GM19438 (cell line): Measurements from ENCODE around the gene SLC30A1.

Experiments
- ATAC-seq: cut with Tn5 transposase; IDR thresholded peaks from one replicate; pipeline ENCODE4 v1.9.1; 2021; ENCODE audit warnings: low read depth; ENCODE audit not compliant: unreplicated experiment

Gene SLC30A1

DNA sequence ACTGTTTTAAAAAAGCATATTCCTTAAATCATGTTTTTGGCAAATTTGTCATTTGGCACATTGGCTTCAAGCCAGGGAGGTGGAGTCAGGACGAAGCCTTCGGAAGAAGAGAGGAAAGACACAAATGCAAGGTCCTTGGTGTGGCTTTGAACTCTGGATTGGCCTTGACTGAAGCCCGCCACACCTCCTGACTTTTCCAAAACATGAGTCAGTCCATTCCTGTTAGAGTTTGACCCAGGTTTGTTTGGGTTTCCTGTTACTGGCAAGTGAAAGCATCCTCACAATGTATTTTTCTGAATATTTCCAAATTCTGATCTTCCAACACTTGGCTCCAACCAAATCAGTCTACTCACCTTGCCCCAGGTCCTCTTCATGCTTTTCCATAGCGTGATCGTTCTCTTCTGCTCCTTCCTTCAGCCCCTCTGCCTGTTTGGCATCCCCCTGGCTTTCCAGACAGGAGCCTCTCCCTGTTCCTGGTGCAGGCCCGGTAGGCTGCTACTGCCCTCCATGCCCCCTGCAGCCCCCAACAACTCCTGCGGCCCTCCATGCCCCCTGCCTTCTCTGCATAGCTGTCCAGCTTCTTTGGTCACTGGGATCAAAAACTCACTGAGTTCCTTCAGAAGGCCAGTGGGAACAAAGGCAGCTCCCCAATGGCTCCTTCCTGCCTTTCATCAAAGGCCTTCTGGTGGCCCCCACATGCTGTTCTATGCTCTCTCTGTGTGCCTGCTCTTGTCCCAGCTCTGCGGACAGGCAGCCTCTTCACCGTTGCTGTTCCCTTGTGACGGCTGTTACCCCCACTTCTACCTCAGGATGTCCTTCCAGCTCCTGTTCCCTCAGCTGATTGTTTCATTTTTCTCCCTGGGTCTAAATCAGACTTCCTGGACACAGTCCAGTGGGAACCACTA is 30.4 kb upstream of the SLC30A1 start:
- no peak for ATAC-seq

DNA sequence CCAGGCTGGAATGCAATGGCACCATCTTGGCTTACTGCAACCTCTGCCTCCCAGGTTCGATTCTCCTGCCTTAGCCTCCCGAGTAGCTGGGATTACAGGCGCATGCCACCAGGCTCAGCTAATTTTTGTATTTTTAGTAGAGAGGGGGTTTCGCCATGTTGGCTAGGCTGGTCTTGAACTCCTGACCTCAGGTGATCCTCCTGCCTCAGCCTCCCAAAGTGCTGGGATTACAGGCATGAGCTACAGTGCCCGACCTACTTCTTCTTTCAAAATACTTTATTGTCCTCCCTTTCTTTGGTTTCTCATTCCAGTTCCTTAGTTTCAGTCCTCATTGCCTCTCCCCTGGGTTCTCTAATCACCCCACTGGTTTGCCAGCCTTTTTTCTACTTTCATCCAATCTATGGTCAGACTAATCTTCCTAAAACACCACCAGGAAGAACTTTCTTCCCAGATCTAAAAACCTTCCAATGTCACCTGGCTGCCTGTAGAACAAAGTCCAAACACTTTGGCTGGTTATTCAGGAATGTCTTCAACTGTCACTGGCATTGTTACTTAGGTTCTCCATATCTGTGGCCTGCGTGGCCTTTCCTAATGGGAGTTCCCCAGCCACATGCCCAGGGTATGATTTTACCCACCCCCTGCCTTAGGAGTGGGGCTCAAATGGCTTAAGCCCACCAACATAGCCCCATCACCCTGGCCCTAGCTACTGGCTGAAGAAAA is 29.0 kb upstream of the SLC30A1 start:
- ATAC-seq: no peak

DNA sequence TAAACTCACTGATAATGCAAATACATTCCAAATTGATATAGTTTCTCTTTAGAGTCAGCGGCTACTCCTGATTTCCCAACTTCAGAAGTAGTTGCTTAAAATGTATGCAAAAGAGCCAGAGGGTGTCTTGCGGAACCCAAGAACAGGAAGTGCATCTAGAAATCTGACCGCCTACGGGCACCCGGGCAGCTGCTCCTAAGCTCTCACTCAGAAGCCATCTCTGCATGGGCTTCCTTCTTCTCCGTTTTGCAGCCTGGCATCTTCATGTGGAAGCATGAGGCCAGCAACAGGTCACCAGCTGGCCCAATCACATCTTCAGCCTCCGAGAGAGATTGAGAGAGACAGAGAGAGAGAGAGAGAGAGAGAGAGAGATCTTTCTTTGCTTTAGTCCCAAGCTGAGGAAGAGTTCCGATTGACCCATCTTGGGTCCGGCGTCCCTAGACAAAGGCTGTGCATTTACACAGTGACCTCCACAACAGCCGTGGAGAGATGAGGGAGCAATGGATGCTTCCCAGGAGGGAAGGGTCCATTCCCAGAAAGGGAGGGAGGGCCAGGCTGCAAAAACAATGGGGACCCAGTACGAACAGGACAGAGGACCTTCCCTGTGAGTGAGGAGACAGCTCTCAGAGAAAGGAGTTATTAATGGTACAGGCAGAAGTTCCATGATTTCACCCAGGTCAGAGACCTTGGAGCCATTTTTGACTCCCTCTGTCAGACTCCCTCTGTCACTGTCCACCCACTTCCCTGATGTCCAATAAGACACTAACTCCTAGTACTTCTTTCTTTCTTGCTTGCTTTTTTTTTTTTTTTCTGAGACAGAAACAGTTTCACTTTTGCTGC is 28.2 kb upstream of the SLC30A1 start:
- peak; percentile 83 for ATAC-seq

DNA sequence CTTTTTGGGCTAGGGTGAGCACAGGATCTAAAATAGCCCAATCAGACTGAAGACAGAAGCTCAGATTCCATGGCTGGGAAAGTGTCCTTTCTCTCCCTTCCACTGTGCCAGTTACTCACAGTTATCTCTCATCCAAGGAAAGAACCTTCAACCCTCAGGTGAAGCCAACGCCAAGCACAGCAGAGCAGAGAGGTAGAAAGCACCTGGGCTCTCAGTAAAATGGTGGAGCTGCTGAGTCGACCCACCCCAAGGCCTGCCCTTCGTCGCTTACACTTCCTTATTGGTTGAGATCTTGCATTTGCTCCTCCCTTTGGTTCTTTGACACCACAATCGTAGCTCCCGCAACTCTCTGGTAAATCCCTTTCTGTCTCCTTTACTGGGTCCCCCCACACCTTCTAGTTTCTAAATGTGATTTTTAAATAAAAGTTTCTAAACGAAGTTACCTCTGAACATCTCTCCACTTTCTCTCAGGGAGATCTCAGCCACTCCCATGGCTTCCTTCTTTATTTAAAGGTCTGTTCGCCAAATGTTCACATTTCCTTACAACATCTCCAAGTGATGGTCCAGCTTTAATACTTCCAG is 27.5 kb upstream of the SLC30A1 start:
- peak; percentile 74 for ATAC-seq

DNA sequence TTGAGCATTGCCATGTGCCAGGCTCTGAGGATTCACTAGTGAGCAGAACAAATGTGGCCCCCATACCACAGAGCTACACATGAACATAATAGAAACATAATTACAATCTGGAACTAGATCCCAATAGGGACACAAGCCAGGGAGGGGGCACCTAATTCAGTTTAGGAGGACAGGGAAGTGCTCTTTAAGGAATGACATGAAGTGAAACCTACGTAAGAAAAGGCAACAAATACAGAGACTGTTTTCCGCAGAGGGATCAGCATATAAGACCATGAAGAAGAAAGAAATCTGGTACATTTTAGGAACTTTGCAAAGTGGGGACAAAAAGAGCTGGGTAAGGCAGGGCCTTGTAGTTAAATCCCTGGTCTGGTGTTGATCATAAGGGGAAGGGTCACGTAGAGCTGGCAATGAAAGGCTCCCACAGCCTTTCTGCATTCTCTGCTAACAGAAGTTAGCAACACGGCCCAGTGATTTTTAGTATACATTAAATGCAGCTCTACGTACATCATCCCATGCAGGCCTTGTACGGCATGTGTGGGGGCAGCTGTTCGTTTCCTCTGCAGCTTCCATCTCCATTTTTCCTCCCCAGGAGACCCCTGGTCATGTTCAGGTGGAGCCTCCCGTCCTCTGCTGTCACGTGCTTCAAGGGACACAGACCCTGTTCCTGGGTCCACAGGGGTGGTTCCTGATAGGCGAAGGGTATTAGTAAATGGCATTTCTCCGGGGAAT is 26.8 kb upstream of the SLC30A1 start:
- ATAC-seq: no peak

DNA sequence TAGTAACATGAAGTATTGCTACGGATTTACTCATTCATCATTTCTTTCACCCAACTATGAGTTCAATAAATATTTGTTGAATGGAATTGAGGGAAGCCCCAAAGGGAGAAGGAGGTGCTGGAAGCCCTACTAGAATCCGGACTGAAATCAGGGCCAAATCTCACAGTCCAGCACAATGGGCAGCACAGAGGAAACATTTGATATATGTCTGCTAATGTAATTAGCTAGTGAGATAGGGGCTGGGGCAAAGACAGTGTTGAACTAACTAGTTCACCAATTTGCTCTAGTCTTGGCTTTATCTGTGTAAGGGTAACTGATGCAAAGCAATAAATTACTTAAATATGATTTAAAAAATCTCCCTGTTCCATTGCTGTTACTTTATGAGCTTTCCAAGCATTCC is 26.1 kb upstream of the SLC30A1 start:
- no peak for ATAC-seq

DNA sequence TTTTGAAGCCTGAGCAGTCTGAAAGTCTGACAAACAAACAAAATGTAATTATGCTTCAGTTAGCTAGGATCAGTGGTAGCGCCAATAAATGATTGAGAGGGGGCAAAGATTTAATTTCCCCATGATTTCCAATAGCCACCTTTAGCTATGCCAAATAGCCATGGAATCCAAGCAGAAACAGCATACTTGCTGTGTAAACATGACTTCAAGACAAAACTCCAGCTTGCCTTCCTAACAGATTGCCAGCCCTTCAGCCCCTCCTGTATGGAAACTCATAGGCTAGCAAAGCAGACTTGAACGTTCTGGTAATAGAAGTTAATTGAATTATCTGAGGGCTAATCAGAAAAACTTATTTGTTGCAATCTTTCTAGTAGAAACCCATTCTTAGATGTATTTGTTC is 25.6 kb upstream of the SLC30A1 start:
- ATAC-seq: no peak

DNA sequence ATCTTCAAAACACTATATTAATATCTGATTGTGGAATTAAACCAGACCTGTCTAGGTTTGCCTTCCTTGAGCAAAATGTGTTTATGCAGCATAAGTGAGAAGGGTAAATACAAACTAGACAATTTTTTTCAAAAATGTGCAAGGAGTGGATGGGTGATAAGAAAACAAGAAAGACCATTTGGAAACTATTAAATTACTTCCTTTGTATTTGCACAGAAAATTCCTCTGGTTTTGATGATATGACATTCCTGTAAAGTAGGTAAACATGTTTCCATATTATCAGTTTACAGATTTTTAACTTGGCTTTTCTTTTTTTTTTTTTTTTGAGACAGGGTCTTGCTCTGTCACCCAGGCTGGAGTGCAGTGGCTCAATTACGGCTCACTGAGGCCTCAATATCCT is 24.8 kb upstream of the SLC30A1 start:
- no peak for ATAC-seq

DNA sequence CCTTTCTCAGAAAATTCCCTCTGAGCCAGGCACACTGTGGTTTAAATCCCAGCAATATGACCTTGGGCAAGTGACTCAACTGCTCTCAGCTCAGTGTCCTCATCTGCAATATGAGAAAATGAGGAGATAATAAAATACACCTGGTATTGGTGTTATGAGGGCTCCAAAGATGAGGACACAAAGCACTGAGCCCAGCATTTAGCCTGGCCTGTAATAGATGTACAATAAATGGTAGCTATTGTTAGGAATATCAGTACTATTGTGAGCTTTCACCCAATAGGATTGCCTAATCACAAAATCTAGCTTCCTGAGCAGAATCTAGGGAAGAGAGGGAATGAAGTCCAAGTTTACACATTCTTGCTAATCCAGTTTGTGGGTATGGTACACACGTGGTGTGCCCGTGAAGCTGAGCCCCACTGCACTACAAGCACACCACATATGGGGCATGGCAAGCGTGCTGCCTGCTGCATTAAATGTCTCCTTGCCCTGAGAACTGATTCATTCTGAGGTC is 24.3 kb upstream of the SLC30A1 start:
- ATAC-seq: no peak

DNA sequence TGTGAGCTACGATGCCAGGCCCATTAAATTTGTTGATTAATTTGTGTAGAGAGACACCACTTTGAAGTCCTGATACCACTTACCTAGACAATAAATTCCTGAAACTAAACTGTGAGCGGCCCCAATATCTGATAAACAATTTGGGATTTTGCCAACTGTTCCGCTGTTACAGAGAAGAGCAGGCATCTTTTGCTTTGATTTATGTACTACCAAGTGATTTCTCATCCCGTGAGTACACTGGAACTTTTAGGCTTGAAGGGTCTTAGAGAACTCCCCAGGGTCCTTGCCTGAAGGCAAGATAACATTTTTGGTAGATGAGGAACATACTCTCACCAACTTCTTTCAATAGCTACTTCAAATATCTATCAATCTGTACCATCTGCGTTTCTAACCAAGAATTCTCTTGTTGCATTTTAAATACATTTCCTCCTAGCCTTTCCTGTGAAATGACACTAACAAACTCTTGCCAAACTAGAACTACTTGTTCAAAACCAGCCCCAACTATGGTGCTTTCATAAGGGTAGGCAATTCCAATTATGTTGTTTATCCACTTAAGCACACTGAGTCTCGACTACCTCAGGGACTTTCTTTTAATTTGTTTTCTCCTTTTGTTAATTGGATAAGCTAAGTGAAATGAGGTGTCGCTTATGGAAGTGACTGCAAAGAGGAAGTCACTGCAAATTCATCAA is 23.2 kb upstream of the SLC30A1 start:
- ATAC-seq: no peak

DNA sequence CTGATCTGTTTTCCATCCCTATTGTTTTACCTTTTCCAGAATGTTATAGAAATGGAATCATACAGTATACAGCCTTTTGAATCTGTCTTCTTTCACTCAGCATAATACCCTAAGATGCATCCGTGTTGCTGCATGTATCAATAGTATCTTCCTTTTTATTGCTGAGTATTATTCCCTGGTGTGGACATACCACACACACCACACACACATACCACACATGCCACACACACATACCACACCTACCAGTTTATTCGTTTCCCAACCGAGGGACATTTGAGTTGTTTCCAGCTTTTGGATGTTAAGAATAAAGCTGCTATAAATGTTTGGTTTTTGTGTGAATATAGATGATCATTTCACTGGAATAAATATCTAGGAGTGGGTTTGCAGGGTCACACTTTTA is 22.2 kb upstream of the SLC30A1 start:
- ATAC-seq: no peak

DNA sequence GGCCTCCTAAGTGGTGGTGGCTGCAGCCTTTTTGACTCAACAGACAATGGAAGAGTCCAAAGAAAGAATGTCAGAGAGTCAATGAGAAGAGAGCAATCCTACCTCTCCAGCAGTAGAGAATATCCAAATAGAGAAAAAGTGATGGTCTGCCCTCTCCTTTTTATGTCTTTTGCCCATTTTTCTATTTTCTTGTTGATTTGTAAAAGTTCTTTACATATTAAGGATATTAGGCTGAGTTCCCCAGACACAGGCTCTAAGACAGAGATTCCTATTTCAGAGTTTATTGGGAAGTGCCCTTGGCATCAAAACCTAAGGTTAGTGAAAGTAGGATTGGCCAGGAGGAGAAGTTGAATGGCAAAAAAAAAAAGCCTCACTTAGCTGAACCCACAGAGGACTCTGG is 20.3 kb upstream of the SLC30A1 start:
- ATAC-seq: no peak

DNA sequence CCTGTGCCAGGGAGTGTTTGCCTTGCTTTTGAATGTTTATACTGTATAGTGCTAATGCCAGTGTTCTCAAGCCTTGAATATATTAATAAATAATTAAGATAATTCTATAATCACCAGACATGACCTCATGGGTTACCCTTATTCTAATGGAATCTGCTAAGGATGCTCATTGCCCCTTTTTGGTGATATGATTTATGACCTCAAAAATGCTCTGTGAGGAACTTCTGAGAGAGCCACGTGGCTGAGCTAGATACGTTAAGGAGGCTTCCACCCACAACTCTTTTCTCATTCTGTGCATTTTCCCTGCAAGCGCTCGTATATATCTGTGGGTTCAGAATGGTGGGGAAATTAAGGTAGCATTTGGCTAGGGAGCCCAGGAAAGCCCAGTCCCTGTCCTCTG is 19.6 kb upstream of the SLC30A1 start:
- ATAC-seq: no peak

DNA sequence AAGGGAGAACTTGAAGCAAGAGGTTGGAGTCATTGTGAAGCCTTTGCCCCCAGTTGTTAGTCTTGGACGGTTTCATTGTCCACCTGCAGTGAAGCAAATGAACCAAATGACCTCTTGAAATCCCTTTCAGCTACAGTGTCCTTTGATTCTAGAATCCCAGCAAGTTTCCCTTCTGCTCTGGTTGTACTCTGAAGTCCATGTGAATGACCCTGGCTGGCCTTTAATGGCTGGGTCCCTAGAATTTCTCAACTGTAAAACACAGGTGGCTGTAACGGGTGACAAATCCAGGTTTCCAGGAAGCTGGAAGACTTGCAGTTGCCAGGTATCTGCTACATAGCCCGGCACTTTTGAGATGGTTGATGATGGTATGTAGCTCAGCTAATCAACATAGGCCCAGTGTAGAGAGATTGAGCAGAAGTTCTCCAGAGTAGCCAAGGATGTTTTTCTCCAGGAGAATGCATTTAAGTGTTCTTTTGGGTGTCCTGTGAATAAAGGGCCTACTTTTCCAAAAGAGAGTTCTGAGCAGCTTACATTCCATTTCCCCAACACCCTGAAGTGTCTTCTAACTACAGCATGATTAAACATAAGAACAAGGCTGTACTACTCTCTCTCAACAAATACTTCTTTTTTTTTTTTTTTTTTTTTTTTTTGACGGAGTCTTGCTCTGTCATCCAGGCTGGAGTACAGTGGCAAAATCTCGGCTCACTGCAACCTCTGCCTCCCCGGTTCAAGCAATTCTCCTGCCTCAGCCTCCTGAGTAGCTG is 17.6 kb upstream of the SLC30A1 start:
- ATAC-seq: no peak

DNA sequence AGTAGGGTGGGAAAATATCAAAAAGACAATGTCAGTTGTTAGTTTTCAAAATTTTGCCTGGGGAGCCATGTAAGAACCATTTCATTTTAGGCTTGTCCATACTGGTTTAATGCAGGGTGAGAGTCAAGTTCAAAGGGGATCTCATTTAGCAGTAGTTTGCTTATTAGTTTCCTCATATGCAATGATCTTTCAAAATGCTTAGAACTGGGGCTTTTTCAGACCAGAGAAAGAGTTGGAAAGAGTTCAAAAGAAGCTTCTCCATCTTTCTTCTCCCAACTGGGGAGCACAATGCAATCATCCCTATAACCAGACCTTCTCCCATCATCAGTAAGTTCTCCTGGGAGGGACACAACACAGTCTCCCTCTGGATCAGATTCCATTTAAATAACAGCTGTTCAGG is 16.5 kb upstream of the SLC30A1 start:
- ATAC-seq: no peak

DNA sequence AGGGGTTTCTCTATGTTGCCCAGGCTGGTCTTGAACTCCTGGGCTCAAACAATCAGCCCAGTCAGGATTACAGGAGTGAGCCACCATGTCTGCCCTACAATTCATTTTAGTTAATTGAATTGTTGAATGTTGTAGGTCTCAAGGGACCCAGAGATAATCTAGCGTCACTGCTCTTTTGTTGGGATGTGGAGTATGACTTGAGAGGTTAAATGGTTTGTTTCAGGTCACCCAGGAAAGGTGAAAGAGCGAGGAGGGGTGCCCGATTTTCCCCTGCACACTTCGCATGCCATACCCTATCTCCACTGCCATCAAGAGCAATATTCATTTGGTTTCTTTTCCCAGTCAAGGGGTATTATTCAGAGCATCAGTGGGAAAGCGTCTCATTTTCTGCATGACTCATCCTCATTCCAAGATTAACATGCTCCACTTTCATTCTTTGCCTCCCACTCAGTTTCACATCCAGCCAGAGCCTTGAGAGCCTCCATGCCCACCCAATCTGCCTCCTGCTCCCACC is 13.1 kb upstream of the SLC30A1 start:
- no peak for ATAC-seq

DNA sequence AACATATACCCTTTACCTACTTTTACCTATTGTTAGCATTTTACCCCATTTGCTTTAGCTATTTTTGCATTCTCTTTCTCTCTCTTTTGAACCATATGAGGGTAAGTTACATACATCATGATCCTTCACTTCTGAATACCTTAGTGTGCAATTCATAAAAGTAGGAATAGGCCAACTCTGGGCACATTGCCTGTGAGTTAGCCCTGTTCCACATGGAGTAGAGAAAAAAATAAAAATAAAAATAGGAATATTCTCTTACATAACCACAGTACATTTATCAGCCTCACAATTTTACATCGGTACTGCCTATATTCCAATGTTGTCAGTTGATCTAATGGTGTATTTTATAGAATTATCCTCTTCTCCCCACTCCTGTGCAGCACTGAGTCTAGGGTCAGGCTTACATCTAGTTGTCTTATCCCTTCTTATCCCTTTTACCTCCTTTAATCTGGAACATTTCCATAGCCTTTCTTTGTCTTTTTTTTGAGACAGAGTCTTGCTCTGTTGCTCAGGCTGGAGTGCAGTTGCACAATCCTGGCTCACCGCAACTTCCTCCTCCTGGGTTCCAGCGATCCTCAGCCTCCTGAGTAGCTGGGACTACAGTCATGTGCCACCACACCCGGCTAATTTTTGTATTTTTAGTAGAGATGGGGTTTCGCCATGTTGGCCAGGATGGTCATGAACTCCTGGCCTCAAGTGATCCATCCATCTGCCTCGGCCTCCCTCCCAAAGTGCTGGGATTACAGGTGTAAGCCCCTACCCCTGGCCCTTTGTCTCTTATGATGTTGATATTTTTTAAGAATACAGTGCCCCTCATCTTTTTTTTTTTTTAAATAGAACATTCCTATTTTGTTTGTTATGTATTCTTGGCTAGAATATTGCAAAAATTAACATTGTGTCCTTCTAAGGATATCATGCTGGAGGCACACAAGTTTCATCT is 11.1 kb upstream of the SLC30A1 start:
- no peak for ATAC-seq
